SH-SY5Y (cell line): ENCODE data around the gene UXS1.

Source experiments
- GATA2 ChIP-seq: IDR thresholded peaks from 2 replicates; pipeline ENCODE4 v1.6.1; 2011; ENCODE audit warnings: mild to moderate bottlenecking, low read depth, low read length
- GATA3 ChIP-seq: IDR thresholded peaks from 2 replicates; pipeline ENCODE4 v1.6.1; 2011; ENCODE audit warnings: low read depth, mild to moderate bottlenecking, low read length, moderate library complexity

DNA sequence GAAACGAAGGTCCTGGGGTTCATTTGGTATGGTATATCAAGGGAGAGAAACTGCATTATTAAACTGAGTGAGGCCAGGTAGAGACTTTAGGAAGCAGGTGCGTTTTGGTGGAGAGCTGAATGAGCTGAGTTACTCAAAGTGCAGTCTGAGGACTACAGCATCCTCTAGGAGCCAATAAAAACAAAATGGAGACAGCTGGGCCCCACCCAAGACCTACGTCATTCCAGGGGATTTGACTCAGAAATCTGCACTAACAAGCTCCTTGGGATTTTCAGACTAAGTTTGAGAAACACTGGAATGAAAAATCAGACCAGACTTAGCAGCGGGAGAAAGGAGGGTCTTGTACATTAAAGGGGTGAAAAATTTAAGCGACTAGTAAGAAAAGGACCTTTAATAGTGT, 131.5 kb downstream of the UXS1 start:
- no peak for TF ChIP-seq GATA3
- no peak for TF ChIP-seq GATA2
